Neural cell (in vitro differentiated cells): ENCODE measurements around the gene GRK1. TPM values are rescaled to one million over a fixed set of nuclear protein-coding genes. Genes with fewer than 3 reads are reported as not detected.

Experiments
- H2AFZ ChIP-seq: fragments of 200-600, 300-800 bp; sonication (generic), shearing (Covaris generic); 2 replicates; pipeline ENCODE4 v1.6.0; 2014; ENCODE audit warnings: low read depth, mild to moderate bottlenecking, antibody characterized with exemption, low read length, moderate library complexity
- H3F3A ChIP-seq: fragments of 200-600 bp; shearing (Covaris generic); 2 replicates; pipeline ENCODE4 v1.6.1; 2016; ENCODE audit warnings: mild to moderate bottlenecking, moderate library complexity, mixed read lengths, antibody characterized with exemption, low read length; ENCODE audit not compliant: insufficient read depth, poor library complexity, severe bottlenecking
- H3K27ac ChIP-seq: fragments of 200-600, 300-800 bp; sonication (generic), shearing (Covaris generic); 2 replicates; pipeline ENCODE4 v1.5.1; 2014; ENCODE audit warnings: mild to moderate bottlenecking, low read length, moderate library complexity
- H3K27me3 ChIP-seq: fragments of 300-800, 200-600 bp; sonication (generic), shearing (Covaris generic); 2 replicates; pipeline ENCODE4 v1.6.0; 2014; ENCODE audit warnings: mild to moderate bottlenecking, low read depth, low read length, moderate library complexity; ENCODE audit not compliant: insufficient read depth
- H3K36me3 ChIP-seq: fragments of 300-800, 200-600 bp; sonication (generic), shearing (Covaris generic); 2 replicates; pipeline ENCODE4 v1.5.1; 2014; ENCODE audit warnings: mild to moderate bottlenecking, antibody characterized with exemption, low read length, moderate library complexity; ENCODE audit not compliant: insufficient read depth
- H3K4me2 ChIP-seq: fragments of 300-800, 200-600 bp; sonication (generic), shearing (Covaris generic); 2 replicates; pipeline ENCODE4 v1.6.0; 2014; ENCODE audit warnings: mild to moderate bottlenecking, low read length
- H3K4me3 ChIP-seq: fragments of 300-800, 200-600 bp; sonication (generic), shearing (Covaris generic); 2 replicates; pipeline ENCODE4 v1.5.1; 2014; ENCODE audit warnings: mild to moderate bottlenecking, low read length, moderate library complexity
- H3K79me2 ChIP-seq: fragments of 200-600 bp; shearing (Covaris generic); replicated peaks from 2 replicates; pipeline ENCODE4 v1.6.0; 2014; ENCODE audit warnings: mild to moderate bottlenecking, low read length, moderate library complexity; ENCODE audit not compliant: insufficient read depth
- H3K9ac ChIP-seq: fragments of 300-800, 200-600 bp; sonication (generic), shearing (Covaris generic); 2 replicates; pipeline ENCODE4 v1.6.1; 2016; ENCODE audit warnings: mild to moderate bottlenecking, low read length, mixed read lengths
- H3K9me2 ChIP-seq: fragments of 200-600 bp; shearing (Covaris generic); 2 replicates; pipeline ENCODE4 v1.6.1; 2016; ENCODE audit warnings: mild to moderate bottlenecking, low read length, mixed read lengths; ENCODE audit not compliant: insufficient read depth
- H3K9me3 ChIP-seq: fragments of 200-600, 300-800 bp; sonication (generic), shearing (Covaris generic); 2 replicates; pipeline ENCODE4 v1.6.1; 2016; ENCODE audit warnings: mild to moderate bottlenecking, mixed run types, low read length, moderate library complexity, mixed read lengths
- H4K20me1 ChIP-seq: fragments of 200-600 bp; shearing (Covaris generic); 2 replicates; pipeline ENCODE4 v1.6.1; 2016; ENCODE audit warnings: mild to moderate bottlenecking, mixed run types; ENCODE audit not compliant: insufficient read depth
- EP300 ChIP-seq: fragments of 450-650 bp; conservative IDR thresholded peaks from 2 replicates; pipeline ENCODE4 v1.6.1; 2014; ENCODE audit warnings: antibody characterized with exemption, mild to moderate bottlenecking, moderate library complexity; ENCODE audit not compliant: poor library complexity, severe bottlenecking
- EZH2 ChIP-seq: fragments of 200-600, 300-800 bp; shearing (Covaris generic), sonication (generic); IDR thresholded peaks from 2 replicates; pipeline ENCODE4 v1.6.1; 2014; ENCODE audit warnings: antibody characterized with exemption, low read length, borderline replicate concordance, mild to moderate bottlenecking; ENCODE audit not compliant: insufficient read depth, poor library complexity, severe bottlenecking
- MXI1 ChIP-seq: fragments of 450-650 bp; conservative IDR thresholded peaks from 2 replicates; pipeline ENCODE4 v1.6.1; 2014; ENCODE audit warnings: antibody characterized with exemption, mild to moderate bottlenecking; ENCODE audit not compliant: poor library complexity, severe bottlenecking
- POLR2AphosphoS5 ChIP-seq: IDR thresholded peaks from 2 replicates; pipeline ENCODE4 v1.6.1; 2012
- RAD21 ChIP-seq: fragments of 450-650 bp; conservative IDR thresholded peaks from 2 replicates; pipeline ENCODE4 v1.6.1; 2014; ENCODE audit warnings: antibody characterized with exemption, mild to moderate bottlenecking, moderate library complexity
- SMC3 ChIP-seq: fragments of 450-650 bp; conservative IDR thresholded peaks from 2 replicates; pipeline ENCODE4 v1.6.1; 2014; ENCODE audit warnings: antibody characterized with exemption, mild to moderate bottlenecking, moderate library complexity; ENCODE audit not compliant: poor library complexity
- TAF1 ChIP-seq: IDR thresholded peaks from 2 replicates; pipeline ENCODE4 v1.6.1; 2012; ENCODE audit warnings: low read depth
- polyA plus RNA-seq: library from polyadenylated mRNA; depleted of rRNA; stranded (reverse); fragments of >200 nt; gene quantifications from 2 replicates; pipeline ENCODE4 v1.2.3, GENCODE V29; 2014
- TF ChIP-seq, protein P1 (sequence below): IDR thresholded peaks from 2 replicates; pipeline ENCODE4 v1.6.1; 2012; ENCODE audit warnings: borderline replicate concordance
- TF ChIP-seq, protein P2 (sequence below): fragments of 450-650 bp; IDR thresholded peaks from 2 replicates; pipeline ENCODE4 v1.5.1; 2014; ENCODE audit warnings: antibody characterized with exemption, mild to moderate bottlenecking, moderate library complexity; ENCODE audit not compliant: poor library complexity, severe bottlenecking

GRK1 gene
- polyA plus RNA-seq, 1 donor from 2014 or later, result 0.06 TPM

DNA sequence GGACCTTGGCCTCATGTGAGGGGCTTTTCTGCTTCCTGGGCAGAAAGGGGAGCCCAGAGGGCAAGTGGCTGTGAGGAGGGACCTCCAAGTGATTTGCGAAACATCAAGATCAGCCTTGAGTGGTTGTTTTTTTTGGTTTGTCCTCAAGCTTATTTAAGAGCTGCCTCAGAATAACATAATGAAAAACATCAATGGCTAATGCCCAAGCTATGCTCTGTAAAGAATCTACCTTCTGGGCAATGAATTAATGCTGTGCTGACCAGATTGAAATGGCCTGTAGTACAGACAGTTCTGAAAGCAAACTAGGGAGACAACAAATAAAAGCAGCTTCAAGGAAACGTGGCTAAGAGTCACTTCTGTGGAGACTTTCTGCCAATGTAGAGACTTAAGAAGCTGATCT is 100.3 kb downstream of the GRK1 start:
- no peak overlapping the region for H2AFZ ChIP-seq

DNA sequence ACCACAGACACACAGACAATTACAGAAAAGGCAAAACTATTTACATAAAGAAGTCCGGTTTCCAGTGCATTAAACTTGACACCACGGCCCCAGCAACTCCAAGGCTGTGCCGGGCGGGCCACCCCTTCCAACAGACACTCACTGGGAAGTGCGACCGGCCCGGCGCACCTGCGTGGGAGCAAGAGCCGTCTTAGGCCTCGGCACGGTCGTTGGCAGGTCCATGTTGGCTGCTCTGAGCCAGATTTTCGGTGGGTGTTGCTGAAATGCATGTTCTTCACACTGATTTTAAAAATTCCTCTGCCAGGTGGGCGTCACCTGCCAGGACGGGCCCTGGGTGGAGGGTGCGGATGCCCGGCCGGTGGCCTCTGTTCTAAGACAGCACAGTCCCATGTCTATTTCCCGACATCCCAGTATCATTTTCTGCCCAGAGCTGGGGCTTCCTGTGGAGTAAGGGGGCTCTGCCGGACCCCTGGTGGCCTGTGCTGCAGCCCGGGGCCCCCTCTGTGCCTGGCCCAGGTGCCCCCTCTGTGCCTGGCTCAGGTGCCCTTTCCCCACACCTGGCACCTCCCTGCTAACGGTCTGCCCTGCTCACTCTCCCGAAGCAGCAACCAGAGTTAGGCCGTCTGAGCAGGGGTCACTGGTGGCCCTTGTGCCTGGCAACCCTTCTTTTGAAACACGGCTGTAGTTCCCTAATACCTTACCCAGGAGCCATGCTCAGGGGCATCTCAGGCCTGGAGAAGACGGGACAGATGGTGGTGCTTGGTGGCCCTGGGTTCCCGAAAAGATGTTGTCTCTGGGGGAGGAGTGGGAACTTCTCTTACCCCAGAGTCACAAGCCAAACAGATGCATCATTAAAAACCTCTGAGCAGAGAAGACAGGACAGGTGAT is 101.2 kb downstream of the GRK1 start:
- no peak overlapping the region for H3K4me2 ChIP-seq

More for the DNA sequence above, 100.3 kb downstream of the GRK1 start:
- H3K4me3 ChIP-seq, result no peak overlapping the region
- H3K9me2 ChIP-seq, result no peaks in the 10 kb centered on the region
- no peaks in the 10 kb centered on the region for H3K9me3 ChIP-seq
- no peak overlapping the region for H3K9ac ChIP-seq
- H4K20me1 ChIP-seq, result no peaks in the 10 kb centered on the region
- H3K36me3 ChIP-seq, result no peaks in the 10 kb centered on the region
- no peaks in the 10 kb centered on the region for H3F3A ChIP-seq
- no peaks in the 10 kb centered on the region for H3K27me3 ChIP-seq
- no peak overlapping the region for H3K27ac ChIP-seq
- H3K4me2 ChIP-seq, result no peak overlapping the region
- no peaks in the 10 kb centered on the region for H3K79me2 ChIP-seq
- TF ChIP-seq POLR2AphosphoS5 (no peak), SMC3 (no peak), MXI1 (no peak), RAD21 (no peak), EZH2 (no peak), EP300 (no peak), TAF1 (no peak)
- TF ChIP-seq, protein P1, sequence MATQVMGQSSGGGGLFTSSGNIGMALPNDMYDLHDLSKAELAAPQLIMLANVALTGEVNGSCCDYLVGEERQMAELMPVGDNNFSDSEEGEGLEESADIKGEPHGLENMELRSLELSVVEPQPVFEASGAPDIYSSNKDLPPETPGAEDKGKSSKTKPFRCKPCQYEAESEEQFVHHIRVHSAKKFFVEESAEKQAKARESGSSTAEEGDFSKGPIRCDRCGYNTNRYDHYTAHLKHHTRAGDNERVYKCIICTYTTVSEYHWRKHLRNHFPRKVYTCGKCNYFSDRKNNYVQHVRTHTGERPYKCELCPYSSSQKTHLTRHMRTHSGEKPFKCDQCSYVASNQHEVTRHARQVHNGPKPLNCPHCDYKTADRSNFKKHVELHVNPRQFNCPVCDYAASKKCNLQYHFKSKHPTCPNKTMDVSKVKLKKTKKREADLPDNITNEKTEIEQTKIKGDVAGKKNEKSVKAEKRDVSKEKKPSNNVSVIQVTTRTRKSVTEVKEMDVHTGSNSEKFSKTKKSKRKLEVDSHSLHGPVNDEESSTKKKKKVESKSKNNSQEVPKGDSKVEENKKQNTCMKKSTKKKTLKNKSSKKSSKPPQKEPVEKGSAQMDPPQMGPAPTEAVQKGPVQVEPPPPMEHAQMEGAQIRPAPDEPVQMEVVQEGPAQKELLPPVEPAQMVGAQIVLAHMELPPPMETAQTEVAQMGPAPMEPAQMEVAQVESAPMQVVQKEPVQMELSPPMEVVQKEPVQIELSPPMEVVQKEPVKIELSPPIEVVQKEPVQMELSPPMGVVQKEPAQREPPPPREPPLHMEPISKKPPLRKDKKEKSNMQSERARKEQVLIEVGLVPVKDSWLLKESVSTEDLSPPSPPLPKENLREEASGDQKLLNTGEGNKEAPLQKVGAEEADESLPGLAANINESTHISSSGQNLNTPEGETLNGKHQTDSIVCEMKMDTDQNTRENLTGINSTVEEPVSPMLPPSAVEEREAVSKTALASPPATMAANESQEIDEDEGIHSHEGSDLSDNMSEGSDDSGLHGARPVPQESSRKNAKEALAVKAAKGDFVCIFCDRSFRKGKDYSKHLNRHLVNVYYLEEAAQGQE, result no peak
- TF ChIP-seq, protein P2, sequence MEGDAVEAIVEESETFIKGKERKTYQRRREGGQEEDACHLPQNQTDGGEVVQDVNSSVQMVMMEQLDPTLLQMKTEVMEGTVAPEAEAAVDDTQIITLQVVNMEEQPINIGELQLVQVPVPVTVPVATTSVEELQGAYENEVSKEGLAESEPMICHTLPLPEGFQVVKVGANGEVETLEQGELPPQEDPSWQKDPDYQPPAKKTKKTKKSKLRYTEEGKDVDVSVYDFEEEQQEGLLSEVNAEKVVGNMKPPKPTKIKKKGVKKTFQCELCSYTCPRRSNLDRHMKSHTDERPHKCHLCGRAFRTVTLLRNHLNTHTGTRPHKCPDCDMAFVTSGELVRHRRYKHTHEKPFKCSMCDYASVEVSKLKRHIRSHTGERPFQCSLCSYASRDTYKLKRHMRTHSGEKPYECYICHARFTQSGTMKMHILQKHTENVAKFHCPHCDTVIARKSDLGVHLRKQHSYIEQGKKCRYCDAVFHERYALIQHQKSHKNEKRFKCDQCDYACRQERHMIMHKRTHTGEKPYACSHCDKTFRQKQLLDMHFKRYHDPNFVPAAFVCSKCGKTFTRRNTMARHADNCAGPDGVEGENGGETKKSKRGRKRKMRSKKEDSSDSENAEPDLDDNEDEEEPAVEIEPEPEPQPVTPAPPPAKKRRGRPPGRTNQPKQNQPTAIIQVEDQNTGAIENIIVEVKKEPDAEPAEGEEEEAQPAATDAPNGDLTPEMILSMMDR, result no peak

More for the DNA sequence above, 101.2 kb downstream of the GRK1 start:
- Histone ChIP-seq H3K36me3 (no peaks in the 10 kb centered on the region), H2AFZ (no peak overlapping the region), H3K27ac (no peak overlapping the region), H3K9me2 (no peaks in the 10 kb centered on the region), H3K4me3 (no peak overlapping the region), H3K79me2 (no peaks in the 10 kb centered on the region), H4K20me1 (no peaks in the 10 kb centered on the region), H3K27me3 (no peaks in the 10 kb centered on the region), H3K9me3 (no peaks in the 10 kb centered on the region), H3K9ac (no peak overlapping the region), H3F3A (no peaks in the 10 kb centered on the region)
- TF ChIP-seq, protein P1, result no peak
- TF ChIP-seq, protein P2, result no peak
- no peak for TF ChIP-seq TAF1
